ENCODE results near the gene CORO2B. TPM values are rescaled to one million over a fixed set of nuclear protein-coding genes. Genes with fewer than 3 reads are reported as not detected.

Gene CORO2B
- total RNA-seq, 1 experiment from 2014 or later, result 10.5 TPM

- no peak for DNase-seq (ENCODE audit: low read depth)
Measured at GRCh38 chr15:68574046-68574445, 4.7 kb upstream of the CORO2B start.

GRCh38 chr15:68574629-68575028 is 4.2 kb upstream of the CORO2B start:
- no peak for DNase-seq (ENCODE audit: low read depth)

GRCh38 chr15:68576235-68576892 is 2.4 kb upstream of the CORO2B start:
- no peak for DNase-seq (ENCODE audit: low read depth)

- DNase-seq (ENCODE audit: low read depth), result peak; percentile 69
Measured at GRCh38 chr15:68578175-68578979, 416 bp upstream of the CORO2B start.

- no peak for DNase-seq (ENCODE audit: low read depth)
Measured at GRCh38 chr15:68580026-68580882, 1.5 kb downstream of the CORO2B start.

- DNase-seq (ENCODE audit: low read depth), result no peak
Measured at GRCh38 chr15:68580883-68581155, 2.0 kb downstream of the CORO2B start.

GRCh38 chr15:68581725-68582124 is 2.9 kb downstream of the CORO2B start:
- peak; percentile 20 for DNase-seq (ENCODE audit: low read depth)

GRCh38 chr15:68582236-68582635 is 3.4 kb downstream of the CORO2B start:
- no peak for DNase-seq (ENCODE audit: low read depth)

GRCh38 chr15:68582864-68583263 is 4.1 kb downstream of the CORO2B start:
- no peak for DNase-seq (ENCODE audit: low read depth)

- no peak for DNase-seq (ENCODE audit: low read depth)
Measured at GRCh38 chr15:68583321-68583720, 4.5 kb downstream of the CORO2B start.

GRCh38 chr15:68583936-68584755 is 5.4 kb downstream of the CORO2B start:
- no peak for DNase-seq (ENCODE audit: low read depth)

- DNase-seq (ENCODE audit: low read depth), result no peak
Measured at GRCh38 chr15:68584756-68585573, 6.2 kb downstream of the CORO2B start.

GRCh38 chr15:68585574-68586273 is 6.9 kb downstream of the CORO2B start:
- no peak for DNase-seq (ENCODE audit: low read depth)

GRCh38 chr15:68586274-68586961 is 7.6 kb downstream of the CORO2B start:
- peak; percentile 94 for DNase-seq (ENCODE audit: low read depth)

GRCh38 chr15:68587769-68588385 is 9.1 kb downstream of the CORO2B start:
- DNase-seq (ENCODE audit: low read depth), result no peak

- no peak for DNase-seq (ENCODE audit: low read depth)
Measured at GRCh38 chr15:68589053-68589452, 10.3 kb downstream of the CORO2B start.

- DNase-seq (ENCODE audit: low read depth), result no peak
Measured at GRCh38 chr15:68589783-68590710, 11.3 kb downstream of the CORO2B start.
